Uterus (tissue), 2 donors: Measurements from ENCODE around the gene PIK3C2G.

Source experiments
- POLR2A ChIP-seq, 2 donors: fragments of 450-650 bp; IDR thresholded peaks; one replicate each; pipeline ENCODE4 v1.6.1; 2016; ENCODE audit warnings: antibody characterized with exemption in 2 of 2, mild to moderate bottlenecking in 1 of 2, moderate library complexity in 1 of 2
- TF ChIP-seq, protein P1 (sequence below), 4 experiments: fragments of 200-600 bp in 2 of 4; fragments of 450-650 bp in 2 of 4; sonication (generic) in 2 of 4; IDR thresholded peaks; one replicate each; pipeline ENCODE4 v1.5.1; 2016 to 2019; ENCODE audit warnings: antibody characterized with exemption in 4 of 4, mild to moderate bottlenecking in 2 of 4, moderate library complexity in 1 of 4

DNA sequence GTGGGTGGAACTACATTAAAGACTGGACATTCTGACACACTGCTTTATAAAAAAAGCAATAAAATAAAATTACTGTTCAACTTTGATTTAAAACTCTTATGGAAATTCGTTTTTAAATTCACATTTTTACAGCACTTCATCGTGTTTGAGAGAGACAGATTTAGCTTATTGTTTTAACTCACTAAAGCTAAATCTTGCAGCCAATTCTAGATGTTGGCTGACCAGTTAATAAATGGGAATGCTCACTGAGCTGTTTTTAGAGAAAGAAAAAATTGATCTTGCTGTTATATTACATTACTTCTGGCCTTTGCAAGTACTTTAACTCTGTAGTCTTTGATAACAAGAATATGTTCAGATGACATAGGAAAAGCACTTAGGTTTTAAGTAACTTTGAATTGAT, 319.4 kb downstream of the PIK3C2G start:
- TF ChIP-seq, protein P1, sequence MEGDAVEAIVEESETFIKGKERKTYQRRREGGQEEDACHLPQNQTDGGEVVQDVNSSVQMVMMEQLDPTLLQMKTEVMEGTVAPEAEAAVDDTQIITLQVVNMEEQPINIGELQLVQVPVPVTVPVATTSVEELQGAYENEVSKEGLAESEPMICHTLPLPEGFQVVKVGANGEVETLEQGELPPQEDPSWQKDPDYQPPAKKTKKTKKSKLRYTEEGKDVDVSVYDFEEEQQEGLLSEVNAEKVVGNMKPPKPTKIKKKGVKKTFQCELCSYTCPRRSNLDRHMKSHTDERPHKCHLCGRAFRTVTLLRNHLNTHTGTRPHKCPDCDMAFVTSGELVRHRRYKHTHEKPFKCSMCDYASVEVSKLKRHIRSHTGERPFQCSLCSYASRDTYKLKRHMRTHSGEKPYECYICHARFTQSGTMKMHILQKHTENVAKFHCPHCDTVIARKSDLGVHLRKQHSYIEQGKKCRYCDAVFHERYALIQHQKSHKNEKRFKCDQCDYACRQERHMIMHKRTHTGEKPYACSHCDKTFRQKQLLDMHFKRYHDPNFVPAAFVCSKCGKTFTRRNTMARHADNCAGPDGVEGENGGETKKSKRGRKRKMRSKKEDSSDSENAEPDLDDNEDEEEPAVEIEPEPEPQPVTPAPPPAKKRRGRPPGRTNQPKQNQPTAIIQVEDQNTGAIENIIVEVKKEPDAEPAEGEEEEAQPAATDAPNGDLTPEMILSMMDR (IDR thresholded peaks at IDR 0.05): no peak
- TF ChIP-seq POLR2A (IDR thresholded peaks at IDR 0.05): no peak
